ENCODE results near the gene PJA1. TPM values are rescaled to one million over a fixed set of nuclear protein-coding genes. Genes with fewer than 3 reads are reported as not detected.

The PJA1 gene
- total and polyA plus RNA-seq, 7 donors, result 3.5 to 13.4 (median 7.4) TPM

DNA sequence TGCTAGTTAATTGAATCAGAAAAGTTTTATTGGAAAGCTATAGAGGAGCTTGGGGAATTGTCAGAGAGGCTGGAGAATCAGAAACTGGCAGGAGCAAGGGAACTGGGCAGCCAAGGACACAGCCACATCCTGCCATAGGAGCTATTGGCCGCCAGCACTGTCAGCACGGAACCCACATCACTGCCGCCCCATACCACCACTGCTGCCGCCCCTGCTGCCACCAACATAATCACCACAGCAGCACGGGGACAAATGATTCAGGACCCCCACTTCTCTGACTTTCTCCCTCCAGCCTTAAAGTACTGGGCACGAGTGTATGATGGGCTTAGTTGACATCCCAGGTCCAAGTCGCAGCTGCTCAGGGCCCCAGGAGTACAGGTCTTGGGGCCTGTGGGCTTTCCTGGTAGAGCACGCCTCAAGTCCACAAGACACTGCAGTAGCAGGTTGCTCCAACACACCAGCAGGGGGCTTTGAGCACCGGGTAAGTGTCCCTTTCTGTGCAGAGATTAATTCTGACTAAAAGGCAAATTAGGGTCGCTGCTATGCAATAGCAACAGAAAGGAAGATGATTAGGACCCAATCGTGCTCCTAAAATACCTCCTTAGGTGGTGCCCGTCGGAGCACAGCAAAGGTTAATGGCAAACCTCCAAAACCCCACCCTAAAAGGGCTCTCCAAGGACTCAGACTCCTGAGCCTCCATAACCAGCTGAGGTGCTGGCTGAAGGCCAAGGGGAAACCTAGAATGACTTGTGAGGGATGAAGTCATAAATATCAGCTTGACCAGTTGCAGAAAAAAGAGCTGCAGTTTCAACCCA lies 6.9 kb downstream of the PJA1 start:
- Histone ChIP-seq H3K4me1 (peaks cover 3% of the 10 kb centered on the region), H3K27me3 (ENCODE audit: insufficient read depth in 3 of 3, low read length in 2 of 3) (peaks cover 0 to 35% (median 0%) of the 10 kb centered on the region in 3 donors), H3K27ac (no peak overlapping the region), H3K36me3 (ENCODE audit: insufficient read depth in 1 of 2, low read depth in 1 of 2) (peaks cover 0 to 16% of the 10 kb centered on the region in 2 donors), H3K4me3 (no peak overlapping the region), H3K9me3 (no peaks in the 10 kb centered on the region)
- ATAC-seq (peak in 3 of 4 donors; percentile 43 to 71 (median 58)), DNase-seq (peak; percentile 57 to 73)
- TF ChIP-seq, protein P1, sequence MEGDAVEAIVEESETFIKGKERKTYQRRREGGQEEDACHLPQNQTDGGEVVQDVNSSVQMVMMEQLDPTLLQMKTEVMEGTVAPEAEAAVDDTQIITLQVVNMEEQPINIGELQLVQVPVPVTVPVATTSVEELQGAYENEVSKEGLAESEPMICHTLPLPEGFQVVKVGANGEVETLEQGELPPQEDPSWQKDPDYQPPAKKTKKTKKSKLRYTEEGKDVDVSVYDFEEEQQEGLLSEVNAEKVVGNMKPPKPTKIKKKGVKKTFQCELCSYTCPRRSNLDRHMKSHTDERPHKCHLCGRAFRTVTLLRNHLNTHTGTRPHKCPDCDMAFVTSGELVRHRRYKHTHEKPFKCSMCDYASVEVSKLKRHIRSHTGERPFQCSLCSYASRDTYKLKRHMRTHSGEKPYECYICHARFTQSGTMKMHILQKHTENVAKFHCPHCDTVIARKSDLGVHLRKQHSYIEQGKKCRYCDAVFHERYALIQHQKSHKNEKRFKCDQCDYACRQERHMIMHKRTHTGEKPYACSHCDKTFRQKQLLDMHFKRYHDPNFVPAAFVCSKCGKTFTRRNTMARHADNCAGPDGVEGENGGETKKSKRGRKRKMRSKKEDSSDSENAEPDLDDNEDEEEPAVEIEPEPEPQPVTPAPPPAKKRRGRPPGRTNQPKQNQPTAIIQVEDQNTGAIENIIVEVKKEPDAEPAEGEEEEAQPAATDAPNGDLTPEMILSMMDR (IDR thresholded peaks at IDR 0.05), result peak; percentile 47
- intact Hi-C loops (cut with DNase I), result loop anchor here in 1 of 2 donors (5.0 kb wide), 1 partner anchor 326 kb away; no protein-coding TSS in a partner anchor
- 30 to 35% (median 34%) methylated on average over 10 to 13 of the region's 13 CpGs for WGBS, 3 donors

DNA sequence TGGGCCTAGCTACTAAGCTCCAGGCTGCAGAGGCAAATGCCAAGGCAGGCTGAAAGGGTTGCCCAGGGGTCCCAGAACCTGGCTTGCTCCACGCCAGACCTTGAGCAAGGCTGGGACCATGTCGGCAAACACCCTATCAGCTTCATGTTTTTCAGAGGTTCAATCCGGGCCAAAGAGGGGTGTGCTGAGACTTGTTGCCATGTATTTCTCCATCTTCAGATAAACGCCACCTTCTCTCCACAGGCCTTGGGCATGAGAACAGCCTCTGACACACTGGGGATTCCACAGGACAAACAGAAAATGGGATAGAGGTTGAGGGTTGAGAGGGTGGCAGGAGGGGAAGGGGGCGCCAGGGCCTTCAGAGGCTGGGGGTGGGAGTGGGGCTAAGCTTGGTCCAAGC lies 8.6 kb downstream of the PJA1 start:
- Histone ChIP-seq H3K27ac (no peak overlapping the region), H3K4me3 (no peak overlapping the region), H3K4me1 (peaks cover 3% of the 10 kb centered on the region), H3K27me3 (ENCODE audit: insufficient read depth in 3 of 3, low read length in 2 of 3) (peaks cover 0 to 30% (median 0%) of the 10 kb centered on the region in 3 donors), H3K36me3 (ENCODE audit: insufficient read depth in 1 of 2, low read depth in 1 of 2) (peaks cover 0 to 7% of the 10 kb centered on the region in 2 donors), H3K9me3 (no peaks in the 10 kb centered on the region)
- 83 to 97% (median 94%) methylated on average over 5 of the region's 5 CpGs for WGBS, 3 donors
- intact Hi-C loops (cut with DNase I), result loop anchor here in 1 of 2 donors (5.0 kb wide), 1 partner anchor 324 kb away; no protein-coding TSS in a partner anchor
- TF ChIP-seq, protein P1 (IDR thresholded peaks at IDR 0.05), result no peak
- ATAC-seq (no peak), DNase-seq (no peak)

DNA sequence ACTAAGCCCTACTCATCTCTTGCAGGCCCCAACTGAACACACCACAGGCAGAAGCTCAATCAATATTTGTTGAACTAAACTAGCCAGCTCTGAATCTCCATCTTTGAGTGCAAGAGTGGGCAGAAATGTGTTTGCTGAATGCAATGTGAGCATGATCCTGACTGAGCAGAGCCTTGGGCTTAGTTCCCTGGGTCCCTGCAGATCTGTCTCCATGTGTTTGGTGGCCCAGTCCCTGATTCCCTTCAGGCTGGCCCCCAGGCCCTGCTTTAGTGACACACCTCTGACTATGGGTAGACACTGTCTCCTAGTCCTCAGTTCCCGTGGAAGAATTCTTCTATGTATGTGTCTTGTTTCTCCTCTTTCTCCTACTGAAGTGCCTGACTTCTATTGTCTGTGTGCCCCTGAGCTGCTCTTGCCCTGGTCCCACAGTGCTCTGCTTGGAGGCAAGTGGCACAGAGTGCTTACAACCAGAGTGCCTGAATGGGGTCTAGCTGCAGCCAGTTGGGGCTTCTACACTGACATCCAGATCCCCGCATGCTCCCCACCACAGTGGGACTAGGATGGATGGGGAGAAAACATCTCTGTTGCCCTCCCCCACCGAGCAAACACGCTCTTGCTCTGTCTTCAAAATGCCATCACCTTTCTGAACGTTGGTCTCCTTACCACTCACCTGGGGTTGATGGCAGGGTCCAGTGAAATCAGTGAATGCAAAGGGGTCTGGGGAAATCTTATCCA lies 9.3 kb downstream of the PJA1 start:
- TF ChIP-seq, protein P1 (IDR thresholded peaks at IDR 0.05), result no peak
- Histone ChIP-seq H3K27ac (no peak overlapping the region), H3K4me1 (peaks cover 3% of the 10 kb centered on the region), H3K27me3 (ENCODE audit: insufficient read depth in 3 of 3, low read length in 2 of 3) (peaks cover 0 to 32% (median 0%) of the 10 kb centered on the region in 3 donors), H3K9me3 (no peaks in the 10 kb centered on the region), H3K4me3 (no peak overlapping the region), H3K36me3 (ENCODE audit: insufficient read depth in 1 of 2, low read depth in 1 of 2) (no peaks in the 10 kb centered on the region)
- ATAC-seq, result no peak
- intact Hi-C loops (cut with DNase I), result loop anchor here in 1 of 2 donors (5.0 kb wide), 1 partner anchor 324 kb away; no protein-coding TSS in a partner anchor
- DNase-seq, result no peak
- 67 to 87% (median 85%) methylated on average over 5 of the region's 5 CpGs for WGBS, 3 donors

DNA sequence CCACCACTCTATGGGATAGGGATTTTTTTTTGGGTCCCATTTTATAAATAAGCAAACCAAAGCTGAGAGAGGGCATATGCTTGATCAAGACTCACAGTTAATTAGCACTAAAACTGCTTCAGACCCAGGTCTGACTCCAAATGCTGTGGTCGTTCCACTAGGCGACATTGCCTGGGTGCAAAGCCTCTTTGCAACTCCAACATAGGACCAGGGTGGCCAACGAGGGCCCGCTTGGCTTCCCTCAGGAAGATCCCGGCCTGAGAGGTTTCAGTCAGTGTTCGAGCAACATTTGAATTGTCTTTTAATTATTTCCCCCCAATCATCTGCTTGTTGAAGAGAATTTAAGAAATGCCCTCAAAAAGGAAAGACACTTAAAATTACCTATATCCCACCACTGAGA lies 11.2 kb downstream of the PJA1 start:
- DNase-seq, result no peak
- intact Hi-C loops (cut with DNase I), result no loop called here
- H3K9me3 ChIP-seq, result no peaks in the 10 kb centered on the region
- H3K4me1 ChIP-seq, result peaks cover 2% of the 10 kb centered on the region
- peaks cover 0 to 43% (median 0%) of the 10 kb centered on the region in 3 donors for H3K27me3 ChIP-seq (ENCODE audit: insufficient read depth in 3 of 3, low read length in 2 of 3)
- H3K27ac ChIP-seq, result no peak overlapping the region
- no peak for ATAC-seq
- no peak overlapping the region for H3K4me3 ChIP-seq
- H3K36me3 ChIP-seq (ENCODE audit: insufficient read depth in 1 of 2, low read depth in 1 of 2), result no peaks in the 10 kb centered on the region
- TF ChIP-seq, protein P1 (IDR thresholded peaks at IDR 0.05), result no peak
- WGBS, 3 donors, result 89 to 91% (median 91%) methylated on average over 6 of the region's 6 CpGs
